ENCODE data around the gene SLC19A1. TPM values are rescaled to one million over a fixed set of nuclear protein-coding genes. Genes with fewer than 3 reads are reported as not detected.
"Not testable (repeated sequence)": the region's sequence is repeated elsewhere in the genome, so short reads cannot be mapped to it uniquely, and the experiment has no call there.

The SLC19A1 gene
- total RNA-seq, 5 donors from 2014 or later (not counting 1 experiment from before 2014, with no cell fraction given), result 10.4 to 19.2 (median 16.4) TPM

GRCh38 chr21:45568383-45568782 lies 26.1 kb upstream of the SLC19A1 start:
- Mint-ChIP-seq H3K36me3 (no peaks in the 10 kb centered on the region), H3K9me3 (peaks cover 0 to 3% (median under 1%) of the 10 kb centered on the region in 3 donors), H3K27me3 (peaks cover 0 to 7% of the 10 kb centered on the region in 2 donors), H3K27ac (no peak overlapping the region), H3K4me1 (no peaks in the 10 kb centered on the region), H3K4me3 (no peak overlapping the region)
- WGBS (ENCODE audit: insufficient coverage), result no CpG with 5 or more reads among the region's 3 CpGs
- POLR2A ChIA-PET, result no interaction called here
- ATAC-seq (replicated peaks in 1 of 4), result no peak
- Histone ChIP-seq H3K9me3 (no peaks in the 10 kb centered on the region), H3K4me3 (ENCODE audit: control insufficient read depth in 1 of 2, extremely low read depth in 1 of 2, low read length in 1 of 2) (no peak overlapping the region), H3K27me3 (replicated peaks in 1 of 2; ENCODE audit: control insufficient read depth in 2 of 2, extremely low read depth in 1 of 2, insufficient read depth in 2 of 2, low read length in 1 of 2) (no peaks in the 10 kb centered on the region), H3K27ac (ENCODE audit: low read length) (no peak overlapping the region), H3K36me3 (ENCODE audit: control insufficient read depth in 2 of 2, extremely low read depth in 1 of 2, insufficient read depth in 1 of 2, low read length in 1 of 2) (no peaks in the 10 kb centered on the region), H3K4me1 (ENCODE audit: control insufficient read depth in 1 of 2, extremely low read depth in 1 of 2, insufficient read depth in 2 of 2, low read length in 2 of 2) (no peaks in the 10 kb centered on the region)
- DNase-seq, result no peak
- CTCF ChIA-PET, result no interaction called here

GRCh38 chr21:45564137-45564536 lies 21.9 kb upstream of the SLC19A1 start:
- not testable (repeated sequence) for ATAC-seq (replicated peaks in 1 of 4)

GRCh38 chr21:45562965-45563364 lies 20.7 kb upstream of the SLC19A1 start:
- ATAC-seq (replicated peaks in 1 of 4) (no peak), DNase-seq (no peak)
- no peaks in the 10 kb centered on the region for H3K4me1 Mint-ChIP-seq
- H3K4me3 Mint-ChIP-seq, result no peak overlapping the region
- H3K9me3 Mint-ChIP-seq, result peaks cover 0 to 9% (median 5%) of the 10 kb centered on the region in 3 donors
- POLR2A ChIA-PET, result no interaction called here
- peaks cover 3 to 18% of the 10 kb centered on the region in 2 donors for H3K27me3 Mint-ChIP-seq
- H3K36me3 ChIP-seq (ENCODE audit: control insufficient read depth in 2 of 2, extremely low read depth in 1 of 2, insufficient read depth in 1 of 2, low read length in 1 of 2), result no peaks in the 10 kb centered on the region
- H3K36me3 Mint-ChIP-seq, result no peaks in the 10 kb centered on the region
- no peaks in the 10 kb centered on the region for H3K9me3 ChIP-seq
- H3K27ac ChIP-seq (ENCODE audit: low read length), result no peak overlapping the region
- no peak overlapping the region for H3K4me3 ChIP-seq (ENCODE audit: control insufficient read depth in 1 of 2, extremely low read depth in 1 of 2, low read length in 1 of 2)
- CTCF ChIA-PET, result no interaction called here
- no peak overlapping the region for H3K27ac Mint-ChIP-seq
- H3K4me1 ChIP-seq (ENCODE audit: control insufficient read depth in 1 of 2, extremely low read depth in 1 of 2, insufficient read depth in 2 of 2, low read length in 2 of 2), result no peaks in the 10 kb centered on the region
- 80% methylated on average over 2 of the region's 6 CpGs for WGBS (ENCODE audit: insufficient coverage)
- peaks cover 0 to 20% of the 10 kb centered on the region in 2 experiments for H3K27me3 ChIP-seq (replicated peaks in 1 of 2; ENCODE audit: control insufficient read depth in 2 of 2, extremely low read depth in 1 of 2, insufficient read depth in 2 of 2, low read length in 1 of 2)

More at GRCh38 chr21:45564137-45564536, 21.9 kb upstream of the SLC19A1 start:
- peaks cover 3 to 18% of the 10 kb centered on the region in 2 donors for H3K27me3 Mint-ChIP-seq
- H3K4me3 ChIP-seq (ENCODE audit: control insufficient read depth in 1 of 2, extremely low read depth in 1 of 2, low read length in 1 of 2); CTCF ChIA-PET; H3K27ac ChIP-seq (ENCODE audit: low read length); H3K9me3 ChIP-seq; H3K4me3 Mint-ChIP-seq; H3K36me3 ChIP-seq (ENCODE audit: control insufficient read depth in 2 of 2, extremely low read depth in 1 of 2, insufficient read depth in 1 of 2, low read length in 1 of 2); DNase-seq; H3K4me1 ChIP-seq (ENCODE audit: control insufficient read depth in 1 of 2, extremely low read depth in 1 of 2, insufficient read depth in 2 of 2, low read length in 2 of 2); H3K27ac Mint-ChIP-seq; H3K36me3 Mint-ChIP-seq; H3K4me1 Mint-ChIP-seq; H3K9me3 Mint-ChIP-seq; POLR2A ChIA-PET: not testable (repeated sequence)
- H3K27me3 ChIP-seq (replicated peaks in 1 of 2; ENCODE audit: control insufficient read depth in 2 of 2, extremely low read depth in 1 of 2, insufficient read depth in 2 of 2, low read length in 1 of 2), result peaks cover 0 to 17% of the 10 kb centered on the region in 2 experiments
- WGBS (ENCODE audit: insufficient coverage), result 100% methylated on average over 3 of the region's 11 CpGs

- no peaks in the 10 kb centered on the region for H3K4me1 Mint-ChIP-seq
- peaks cover 0 to 9% (median 5%) of the 10 kb centered on the region in 3 donors for H3K9me3 Mint-ChIP-seq
- DNase-seq (no peak), ATAC-seq (replicated peaks in 1 of 4) (no peak)
- CTCF ChIA-PET, result interaction anchor here in 1 of 2 donors (0.7 kb wide), 1 partner anchor 252 kb away, joined by 6 read pairs; no protein-coding TSS in a partner anchor
- POLR2A ChIA-PET, result no interaction called here
- no peak overlapping the region for H3K27ac ChIP-seq (ENCODE audit: low read length)
- H3K36me3 ChIP-seq (ENCODE audit: control insufficient read depth in 2 of 2, extremely low read depth in 1 of 2, insufficient read depth in 1 of 2, low read length in 1 of 2), result no peaks in the 10 kb centered on the region
- H3K4me3 ChIP-seq (ENCODE audit: control insufficient read depth in 1 of 2, extremely low read depth in 1 of 2, low read length in 1 of 2), result no peak overlapping the region
- H3K27ac Mint-ChIP-seq, result no peak overlapping the region
- H3K27me3 ChIP-seq (replicated peaks in 1 of 2; ENCODE audit: control insufficient read depth in 2 of 2, extremely low read depth in 1 of 2, insufficient read depth in 2 of 2, low read length in 1 of 2), result peaks cover 0 to 20% of the 10 kb centered on the region in 2 experiments
- H3K27me3 Mint-ChIP-seq, result peaks cover 3 to 18% of the 10 kb centered on the region in 2 donors
- no peaks in the 10 kb centered on the region for H3K4me1 ChIP-seq (ENCODE audit: control insufficient read depth in 1 of 2, extremely low read depth in 1 of 2, insufficient read depth in 2 of 2, low read length in 2 of 2)
- H3K9me3 ChIP-seq, result no peaks in the 10 kb centered on the region
- H3K4me3 Mint-ChIP-seq, result no peak overlapping the region
- WGBS (ENCODE audit: insufficient coverage), result 52% methylated on average over 9 of the region's 10 CpGs
- no peaks in the 10 kb centered on the region for H3K36me3 Mint-ChIP-seq
These were observed 20.2 kb upstream of the SLC19A1 start for GRCh38 chr21:45562402-45562801.

- H3K4me3 Mint-ChIP-seq; H3K4me3 ChIP-seq (ENCODE audit: control insufficient read depth in 1 of 2, extremely low read depth in 1 of 2, low read length in 1 of 2); H3K9me3 ChIP-seq; ATAC-seq (replicated peaks in 1 of 4); H3K9me3 Mint-ChIP-seq; DNase-seq; H3K27ac ChIP-seq (ENCODE audit: low read length); POLR2A ChIA-PET; H3K27ac Mint-ChIP-seq; H3K4me1 Mint-ChIP-seq; H3K36me3 Mint-ChIP-seq; H3K4me1 ChIP-seq (ENCODE audit: control insufficient read depth in 1 of 2, extremely low read depth in 1 of 2, insufficient read depth in 2 of 2, low read length in 2 of 2); H3K36me3 ChIP-seq (ENCODE audit: control insufficient read depth in 2 of 2, extremely low read depth in 1 of 2, insufficient read depth in 1 of 2, low read length in 1 of 2): not testable (repeated sequence)
- peaks cover 3 to 18% of the 10 kb centered on the region in 2 donors for H3K27me3 Mint-ChIP-seq
- peaks cover 0 to 20% of the 10 kb centered on the region in 2 experiments for H3K27me3 ChIP-seq (replicated peaks in 1 of 2; ENCODE audit: control insufficient read depth in 2 of 2, extremely low read depth in 1 of 2, insufficient read depth in 2 of 2, low read length in 1 of 2)
- 100% methylated on average over 1 of the region's 8 CpGs for WGBS (ENCODE audit: insufficient coverage)
- CTCF ChIA-PET, result interaction anchor here in 1 of 2 donors (0.5 kb wide), 1 partner anchor 80 kb away, joined by 3 read pairs; no protein-coding TSS in a partner anchor
These were observed 19.0 kb upstream of the SLC19A1 start for GRCh38 chr21:45561241-45561640.

- H3K27ac Mint-ChIP-seq, result no peak overlapping the region
- CTCF ChIA-PET, result interaction anchor here in 1 of 2 donors (0.5 kb wide), 1 partner anchor 81 kb away, joined by 3 read pairs; no protein-coding TSS in a partner anchor
These were observed 18.1 kb upstream of the SLC19A1 start for GRCh38 chr21:45560106-45561021.

More at GRCh38 chr21:45560106-45561021, 18.1 kb upstream of the SLC19A1 start:
- Mint-ChIP-seq H3K4me1 (peaks cover 0 to 2% (median 0%) of the 10 kb centered on the region in 3 donors), H3K36me3 (no peaks in the 10 kb centered on the region), H3K9me3 (peaks cover 0 to 9% (median 5%) of the 10 kb centered on the region in 3 donors), H3K27me3 (peaks cover 3 to 18% of the 10 kb centered on the region in 2 donors), H3K4me3 (no peak overlapping the region)
- H3K36me3 ChIP-seq (ENCODE audit: control insufficient read depth in 2 of 2, extremely low read depth in 1 of 2, insufficient read depth in 1 of 2, low read length in 1 of 2), result no peaks in the 10 kb centered on the region
- H3K9me3 ChIP-seq, result no peaks in the 10 kb centered on the region
- no peak overlapping the region for H3K27ac ChIP-seq (ENCODE audit: low read length)
- WGBS (ENCODE audit: insufficient coverage), result 84% methylated on average over 23 of the region's 30 CpGs
- DNase-seq (no peak), ATAC-seq (replicated peaks in 1 of 4) (no peak)
- peaks cover 0 to 7% of the 10 kb centered on the region in 2 experiments for H3K4me1 ChIP-seq (ENCODE audit: control insufficient read depth in 1 of 2, extremely low read depth in 1 of 2, insufficient read depth in 2 of 2, low read length in 2 of 2)
- H3K27me3 ChIP-seq (replicated peaks in 1 of 2; ENCODE audit: control insufficient read depth in 2 of 2, extremely low read depth in 1 of 2, insufficient read depth in 2 of 2, low read length in 1 of 2), result peaks cover 0 to 20% of the 10 kb centered on the region in 2 experiments
- no peak overlapping the region for H3K4me3 ChIP-seq (ENCODE audit: control insufficient read depth in 1 of 2, extremely low read depth in 1 of 2, low read length in 1 of 2)
- POLR2A ChIA-PET, result no interaction called here

Measured in T-cell (primary cell).